GM12874 (cell line): ENCODE results near the gene CAPN3.

Experiments
- TF ChIP-seq, protein P1 (sequence below): IDR thresholded peaks from 2 replicates; pipeline ENCODE4 v1.5.1; 2011; ENCODE audit warnings: low read depth, mild to moderate bottlenecking, control low read depth, low read length, moderate library complexity; ENCODE audit not compliant: insufficient read depth

The CAPN3 gene

DNA sequence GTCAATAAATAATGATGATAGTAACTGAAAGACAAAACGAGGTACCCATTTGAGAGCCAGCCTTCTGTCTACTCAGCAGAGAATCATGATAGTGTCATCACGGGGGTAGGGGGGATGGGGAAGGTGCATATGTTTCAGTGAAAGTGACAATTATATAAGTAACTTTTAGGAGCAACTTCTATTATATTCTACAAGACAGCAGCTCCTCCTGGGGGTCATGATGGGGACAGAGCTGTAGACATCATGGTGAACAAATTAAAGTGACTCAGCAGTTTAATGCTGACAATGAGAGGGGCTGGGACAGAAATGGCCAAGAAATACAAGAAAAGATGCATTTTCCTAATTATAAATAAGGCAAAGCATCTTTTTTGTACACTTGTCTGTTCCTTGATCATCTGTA lies 11.8 kb downstream of the CAPN3 start:
- TF ChIP-seq, protein P1, sequence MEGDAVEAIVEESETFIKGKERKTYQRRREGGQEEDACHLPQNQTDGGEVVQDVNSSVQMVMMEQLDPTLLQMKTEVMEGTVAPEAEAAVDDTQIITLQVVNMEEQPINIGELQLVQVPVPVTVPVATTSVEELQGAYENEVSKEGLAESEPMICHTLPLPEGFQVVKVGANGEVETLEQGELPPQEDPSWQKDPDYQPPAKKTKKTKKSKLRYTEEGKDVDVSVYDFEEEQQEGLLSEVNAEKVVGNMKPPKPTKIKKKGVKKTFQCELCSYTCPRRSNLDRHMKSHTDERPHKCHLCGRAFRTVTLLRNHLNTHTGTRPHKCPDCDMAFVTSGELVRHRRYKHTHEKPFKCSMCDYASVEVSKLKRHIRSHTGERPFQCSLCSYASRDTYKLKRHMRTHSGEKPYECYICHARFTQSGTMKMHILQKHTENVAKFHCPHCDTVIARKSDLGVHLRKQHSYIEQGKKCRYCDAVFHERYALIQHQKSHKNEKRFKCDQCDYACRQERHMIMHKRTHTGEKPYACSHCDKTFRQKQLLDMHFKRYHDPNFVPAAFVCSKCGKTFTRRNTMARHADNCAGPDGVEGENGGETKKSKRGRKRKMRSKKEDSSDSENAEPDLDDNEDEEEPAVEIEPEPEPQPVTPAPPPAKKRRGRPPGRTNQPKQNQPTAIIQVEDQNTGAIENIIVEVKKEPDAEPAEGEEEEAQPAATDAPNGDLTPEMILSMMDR: no peak

DNA sequence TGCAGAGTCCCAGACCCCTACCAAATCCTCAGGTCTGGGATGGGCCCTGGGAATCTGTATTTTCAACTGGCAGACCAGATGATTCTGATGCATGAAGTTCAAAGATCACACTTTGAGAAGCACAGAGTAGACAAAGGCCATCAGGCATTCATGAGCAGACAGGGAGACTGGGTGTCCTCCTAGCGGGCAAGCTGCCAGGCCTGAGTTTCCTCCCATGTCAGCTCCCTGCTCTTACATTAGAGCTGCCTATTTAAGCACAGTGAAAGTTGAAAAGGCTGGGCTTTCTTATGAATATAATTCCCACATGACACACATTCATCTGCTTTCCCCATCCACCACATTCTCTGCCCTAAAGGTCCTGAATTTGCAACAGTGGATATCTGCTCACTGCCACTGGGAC lies 14.0 kb downstream of the CAPN3 start:
- TF ChIP-seq, protein P1: no peak

DNA sequence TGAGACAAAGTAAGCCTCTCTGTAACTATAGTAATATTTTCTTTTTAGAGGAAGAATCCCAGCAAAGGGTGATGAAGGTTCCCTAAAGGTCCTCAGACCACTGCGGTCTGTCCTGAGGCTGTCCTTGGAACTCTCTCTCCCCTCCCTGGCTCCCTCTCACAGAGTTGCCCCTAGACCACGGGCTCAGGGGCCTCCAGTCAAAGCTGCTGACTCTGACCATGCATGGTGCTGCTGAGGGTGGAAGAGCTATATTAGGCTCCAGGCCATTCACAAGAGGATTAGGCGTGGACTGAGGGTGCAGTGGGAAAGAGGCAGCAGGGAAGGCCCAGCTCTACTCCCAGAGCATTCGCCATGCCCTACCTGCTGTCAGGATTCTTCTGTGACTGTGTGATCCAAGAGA lies 14.6 kb downstream of the CAPN3 start:
- TF ChIP-seq, protein P1: no peak

DNA sequence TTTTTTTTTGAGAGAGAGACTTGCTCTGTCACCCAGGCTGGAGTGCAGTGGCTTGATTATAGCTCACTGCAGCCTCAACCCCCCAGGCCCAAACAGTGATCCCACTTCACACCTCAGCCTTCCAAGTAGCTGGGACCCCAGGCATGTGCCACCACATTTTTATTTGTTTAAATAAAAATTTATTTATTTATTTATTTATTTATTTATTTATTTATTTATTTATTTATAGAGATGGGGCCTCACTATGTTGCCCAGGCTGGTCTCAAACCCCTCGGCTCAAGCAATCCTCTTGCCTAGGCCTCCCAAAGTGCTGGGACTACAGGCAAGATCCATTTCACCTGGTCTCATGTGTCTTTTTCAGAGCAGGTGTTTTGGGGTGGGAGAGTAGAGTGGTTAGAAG lies 15.5 kb downstream of the CAPN3 start:
- TF ChIP-seq, protein P1: no peak

DNA sequence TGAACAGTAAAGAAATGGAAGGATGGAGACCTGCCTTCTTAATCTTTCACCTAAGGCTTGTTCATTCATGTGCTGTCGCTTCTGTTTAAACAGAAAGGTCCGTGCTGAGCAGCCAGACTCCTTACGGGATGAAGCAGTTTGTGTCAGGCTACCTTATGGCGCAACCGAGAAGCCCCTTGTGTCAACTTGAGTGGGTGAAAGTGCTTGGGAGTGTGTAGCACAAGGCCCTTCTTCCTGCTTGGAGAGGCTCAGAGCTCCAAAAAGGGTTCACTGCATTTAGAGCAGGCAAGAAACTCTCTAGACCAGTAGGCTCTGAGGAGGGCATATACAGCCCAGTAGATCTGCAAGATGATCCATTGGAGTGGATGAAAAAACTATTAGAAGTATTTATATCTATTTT lies 16.0 kb downstream of the CAPN3 start:
- TF ChIP-seq, protein P1: no peak

DNA sequence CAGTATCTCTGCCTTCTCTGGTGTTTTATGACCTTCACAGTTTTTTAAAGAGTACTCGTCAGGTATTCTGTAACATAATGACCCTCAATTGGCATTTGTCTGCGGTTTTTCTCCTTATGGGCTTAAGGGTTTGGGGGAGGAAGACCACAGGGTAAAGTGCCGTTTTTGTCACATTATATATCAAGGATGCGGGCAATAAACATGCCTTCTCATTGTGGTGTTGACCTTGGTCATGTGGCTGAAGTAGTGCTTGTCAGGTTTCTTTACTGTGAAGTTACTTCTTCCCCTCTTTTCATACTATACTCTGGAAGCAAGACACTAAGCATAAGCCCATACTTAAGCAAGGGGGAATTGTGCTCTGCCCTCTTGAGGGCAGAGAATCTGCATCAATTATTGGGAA lies 16.6 kb downstream of the CAPN3 start:
- TF ChIP-seq, protein P1: no peak

DNA sequence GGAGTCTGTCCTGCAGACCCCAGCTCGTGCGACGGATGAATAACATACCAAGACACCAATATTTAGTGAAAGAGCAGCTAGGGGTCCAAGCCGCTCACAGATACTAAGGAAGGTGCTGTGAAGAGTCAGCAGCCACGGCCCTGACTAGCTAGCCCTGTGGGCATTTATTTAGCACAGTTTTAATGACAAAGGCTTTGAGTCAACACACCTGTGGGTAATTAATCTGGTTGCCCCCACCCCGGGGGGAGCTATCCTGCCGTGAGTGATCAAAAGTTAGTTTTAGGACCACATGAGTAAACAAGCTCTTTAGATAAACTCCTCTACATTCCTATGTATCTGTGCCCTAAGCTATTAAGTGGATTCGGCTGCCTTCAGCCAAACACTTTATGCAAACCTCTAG lies 18.7 kb downstream of the CAPN3 start:
- TF ChIP-seq, protein P1: no peak

DNA sequence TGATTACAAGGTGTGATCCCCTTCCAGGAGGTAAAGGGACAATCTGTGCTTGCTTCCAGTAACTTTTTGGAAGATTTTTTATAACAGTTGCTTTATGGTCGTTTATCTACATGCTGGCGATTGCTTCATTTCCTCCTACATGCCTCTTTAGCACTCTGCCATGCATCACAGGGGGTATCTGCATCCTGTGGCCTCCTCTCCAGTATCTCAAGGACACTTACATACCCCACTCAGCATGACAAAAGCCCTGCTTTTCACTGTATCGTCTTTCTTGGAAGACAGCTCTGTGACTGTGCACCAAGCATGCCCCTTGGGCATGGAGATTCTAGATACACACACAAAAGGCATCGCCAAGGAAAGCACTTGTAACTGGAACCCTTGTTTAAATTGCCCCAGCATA lies 25.3 kb downstream of the CAPN3 start:
- TF ChIP-seq, protein P1: no peak
